H1 (cell line): ENCODE measurements around the gene E2F8. TPM values are rescaled to one million over a fixed set of nuclear protein-coding genes. Genes with fewer than 3 reads are reported as not detected.

Source experiments
- CTCF ChIA-PET: fragments of 300-600 bp; sonication (Branson Sonifier 250); formaldehyde crosslinking; loops from one replicate; lab custom pipeline; 2021; ENCODE audit not compliant: partially characterized antibody; lab: Charles Lee
- POLR2A ChIA-PET: fragments of 300-600 bp; sonication (Branson Sonifier 250); formaldehyde crosslinking; loops from one replicate; lab custom pipeline; 2021; ENCODE audit warnings: inconsistent platforms; ENCODE audit not compliant: partially characterized antibody; lab: Charles Lee
- DNase-seq, 2 experiments: peaks; one replicate each; pipeline versions ENCODE4 v3.0.0 to v3.0.0-alpha.2; 2010 to 2022; ENCODE audit warnings: low spot score in 2 of 2, low read depth in 1 of 2, mixed read lengths in 1 of 2
- FAIRE-seq: peaks from 2 replicates; lab custom pipeline; 2011; peaks lifted over from hg19 to GRCh38; lab: Jason Lieb, UNC
- H2AFZ ChIP-seq: 2 replicates; pipeline ENCODE4 v1.8.1; 2012; ENCODE audit warnings: low read length, inconsistent platforms
- H2AK5ac ChIP-seq: 2 replicates; pipeline ENCODE4 v1.6.1; 2013; ENCODE audit warnings: low read depth, low read length
- H2BK120ac ChIP-seq: replicated peaks from 2 replicates; pipeline ENCODE3; 2013; ENCODE audit warnings: low read depth, low read length, inconsistent platforms
- H2BK12ac ChIP-seq: 2 replicates; pipeline ENCODE4 v1.6.1; 2013; ENCODE audit warnings: low read depth, low read length
- H2BK15ac ChIP-seq: 2 replicates; pipeline ENCODE4 v1.6.1; 2013; ENCODE audit warnings: low read length
- H2BK20ac ChIP-seq: 2 replicates; pipeline ENCODE4 v1.6.1; 2013; ENCODE audit warnings: low read length
- H2BK5ac ChIP-seq: 2 replicates; pipeline ENCODE4 v1.6.1; 2013; ENCODE audit warnings: low read depth, low read length
- H3K14ac ChIP-seq: 2 replicates; pipeline ENCODE4 v1.6.1; 2013; ENCODE audit warnings: inconsistent platforms; ENCODE audit not compliant: insufficient read length
- H3K18ac ChIP-seq: 2 replicates; pipeline ENCODE4 v1.6.1; 2013; ENCODE audit warnings: low read length; ENCODE audit errors: extremely low read depth
- H3K23ac ChIP-seq: 2 replicates; pipeline ENCODE4 v1.6.1; 2013; ENCODE audit warnings: inconsistent platforms; ENCODE audit not compliant: insufficient read length
- H3K23me2 ChIP-seq: 2 replicates; pipeline ENCODE4 v1.6.1; 2013; ENCODE audit warnings: low read depth, low read length
- H3K27ac ChIP-seq: 2 replicates; pipeline ENCODE4 v1.6.1; 2011; ENCODE audit warnings: low read depth, low read length, inconsistent platforms
- H3K27me3 ChIP-seq, 4 experiments: replicated peaks in 1 of 4; 1 replicate in 1 of 4; 2 replicates in 3 of 4; pipeline versions ENCODE4 v1.6.1 to v1.8.1; 2011 to 2013; ENCODE audit warnings: low read length in 3 of 4, mild to moderate bottlenecking in 3 of 4, inconsistent platforms in 2 of 4, mixed read lengths in 2 of 4, moderate library complexity in 1 of 4; ENCODE audit not compliant: control insufficient read depth in 3 of 4, insufficient read depth in 3 of 4; ENCODE audit errors: extremely low read depth in 1 of 4
- H3K36me3 ChIP-seq, 4 experiments: 2 replicates each; pipeline versions ENCODE4 v1.6.1 to v1.8.1; 2011 to 2013; ENCODE audit warnings: mild to moderate bottlenecking in 4 of 4, low read length in 3 of 4, moderate library complexity in 2 of 4, control low read depth in 1 of 4, inconsistent platforms in 1 of 4; ENCODE audit not compliant: insufficient read depth in 4 of 4, control insufficient read depth in 2 of 4
- H3K4ac ChIP-seq: replicated peaks from 2 replicates; pipeline ENCODE3; 2013; ENCODE audit warnings: low read length, low read depth, mixed read lengths, inconsistent platforms; ENCODE audit not compliant: insufficient read length
- H3K4me1 ChIP-seq, 4 experiments: replicated peaks in 1 of 4; 1 replicate in 1 of 4; 2 replicates in 3 of 4; pipeline versions ENCODE4 v1.6.1 to v1.8.1; 2011 to 2013; ENCODE audit warnings: low read length in 3 of 4, inconsistent platforms in 2 of 4, mixed read lengths in 1 of 4; ENCODE audit not compliant: insufficient read depth in 4 of 4, control insufficient read depth in 3 of 4
- H3K4me2 ChIP-seq, 2 experiments: 2 replicates each; pipeline versions ENCODE4 v1.6.1 to v1.8.1; 2011 to 2013; ENCODE audit warnings: low read depth in 2 of 2, low read length in 2 of 2, control low read depth in 1 of 2, inconsistent platforms in 1 of 2, mild to moderate bottlenecking in 1 of 2; ENCODE audit not compliant: insufficient read depth in 1 of 2
- H3K4me3 ChIP-seq, 4 experiments: fragments of 200-600, 300-600 bp in 1 of 4; sonication (generic), shearing (Covaris generic), sonication (Bioruptor Twin) in 1 of 4; 2 replicates each; pipeline versions ENCODE4 v1.5.1 to v1.8.1; 2011 to 2016; ENCODE audit warnings: low read length in 4 of 4, low read depth in 3 of 4, control low read depth in 2 of 4, inconsistent platforms in 2 of 4, mild to moderate bottlenecking in 2 of 4, mixed read lengths in 1 of 4, moderate library complexity in 1 of 4; ENCODE audit not compliant: insufficient read depth in 2 of 4; ENCODE audit errors: extremely low read depth in 1 of 4
- H3K56ac ChIP-seq: replicated peaks from 2 replicates; pipeline ENCODE3; 2013; ENCODE audit warnings: low read depth, mild to moderate bottlenecking, mixed read lengths, low read length, inconsistent platforms; ENCODE audit not compliant: insufficient read length
- H3K79me1 ChIP-seq: 2 replicates; pipeline ENCODE4 v1.6.1; 2013; ENCODE audit warnings: low read depth, low read length, control low read depth
- H3K79me2 ChIP-seq, 2 experiments: 2 replicates each; pipeline versions ENCODE4 v1.6.1 to v1.8.1; 2012 to 2013; ENCODE audit warnings: low read length in 2 of 2, mild to moderate bottlenecking in 2 of 2, inconsistent platforms in 1 of 2; ENCODE audit not compliant: insufficient read depth in 2 of 2, control insufficient read depth in 1 of 2
- H3K9ac ChIP-seq, 4 experiments: replicated peaks in 1 of 4; 1 replicate in 1 of 4; 2 replicates in 3 of 4; pipeline versions ENCODE4 v1.6.1 to v1.8.1; 2011 to 2013; ENCODE audit warnings: low read depth in 3 of 4, low read length in 3 of 4, control low read depth in 2 of 4, mild to moderate bottlenecking in 2 of 4, moderate library complexity in 2 of 4, inconsistent platforms in 1 of 4; ENCODE audit errors: extremely low read depth in 1 of 4
- H3K9me3 ChIP-seq, 2 experiments: 2 replicates each; pipeline versions ENCODE4 v1.6.1 to v1.8.1; 2012 to 2013; ENCODE audit warnings: mild to moderate bottlenecking in 2 of 2, moderate library complexity in 2 of 2, control low read depth in 1 of 2, inconsistent platforms in 1 of 2, low read depth in 1 of 2, low read length in 1 of 2, mixed read lengths in 1 of 2; ENCODE audit not compliant: insufficient read depth in 2 of 2
- H4K20me1 ChIP-seq, 2 experiments: replicated peaks in 1 of 2; 2 replicates each; pipeline versions ENCODE3 to v1.8.1; 2011 to 2013; ENCODE audit warnings: inconsistent platforms in 2 of 2, low read length in 2 of 2, mild to moderate bottlenecking in 1 of 2; ENCODE audit not compliant: insufficient read depth in 2 of 2, control insufficient read depth in 1 of 2
- H4K5ac ChIP-seq: 2 replicates; pipeline ENCODE4 v1.6.1; 2013; ENCODE audit warnings: low read length, low read depth, mixed read lengths, inconsistent platforms; ENCODE audit not compliant: insufficient read length
- H4K8ac ChIP-seq: 2 replicates; pipeline ENCODE4 v1.8.0; 2013; ENCODE audit warnings: mild to moderate bottlenecking, moderate library complexity, low read length, inconsistent platforms; ENCODE audit not compliant: insufficient read depth; ENCODE audit errors: extremely low read depth
- H4K91ac ChIP-seq: replicated peaks from 2 replicates; pipeline ENCODE3; 2013; ENCODE audit warnings: low read length, mixed read lengths, inconsistent platforms; ENCODE audit not compliant: insufficient read length
- ATF3 ChIP-seq: IDR thresholded peaks from 2 replicates; pipeline ENCODE4 v1.6.1; 2011; ENCODE audit warnings: low read depth, mild to moderate bottlenecking, low read length; ENCODE audit not compliant: insufficient read depth
- CBX5 ChIP-seq: fragments of 300-800, 300-1000 bp; sonication (generic); IDR thresholded peaks from 2 replicates; pipeline ENCODE4 v1.7.1; 2016; ENCODE audit warnings: antibody characterized with exemption, low read length, low read depth
- EGR1 ChIP-seq: IDR thresholded peaks from 2 replicates; pipeline ENCODE4 v1.6.1; 2011; ENCODE audit warnings: low read depth, low read length, borderline replicate concordance
- EZH2 ChIP-seq: fragments of 200-600 bp; sonication (generic); IDR thresholded peaks from 2 replicates; pipeline ENCODE4 v1.7.1; 2012; ENCODE audit warnings: low read depth, mild to moderate bottlenecking, moderate library complexity, low read length, inconsistent platforms; ENCODE audit not compliant: severe bottlenecking
- KDM5A ChIP-seq: fragments of 200-600 bp; IDR thresholded peaks from 2 replicates; pipeline ENCODE4 v1.7.1; 2012; ENCODE audit warnings: mild to moderate bottlenecking, low read length, inconsistent platforms, mixed read lengths
- PHF8 ChIP-seq: fragments of 200-600 bp; sonication (generic); conservative IDR thresholded peaks from 2 replicates; pipeline ENCODE4 v1.7.1; 2012; ENCODE audit warnings: low read depth, mild to moderate bottlenecking, inconsistent platforms, low read length, moderate library complexity
- RFX5 ChIP-seq: IDR thresholded peaks from 2 replicates; pipeline ENCODE4 v1.6.1; 2011; ENCODE audit warnings: low read depth, low read length, improper control_type of control experiment, borderline replicate concordance
- RNF2 ChIP-seq: fragments of 200-900, 300-1000 bp; sonication (generic); IDR thresholded peaks from 2 replicates; pipeline ENCODE4 v1.7.1; 2016; ENCODE audit warnings: borderline replicate concordance, low read depth, mild to moderate bottlenecking, antibody characterized with exemption, low read length; ENCODE audit not compliant: poor library complexity, severe bottlenecking; ENCODE audit errors: missing control alignments
- RXRA ChIP-seq: IDR thresholded peaks from 2 replicates; pipeline ENCODE4 v1.6.1; 2011; ENCODE audit warnings: low read depth, mild to moderate bottlenecking, low read length, moderate library complexity; ENCODE audit not compliant: insufficient read depth
- SIRT6 ChIP-seq: IDR thresholded peaks from one replicate; pipeline ENCODE4 v1.7.1; 2012; ENCODE audit warnings: low read length, inconsistent platforms
- SP2 ChIP-seq: IDR thresholded peaks from 2 replicates; pipeline ENCODE4 v1.6.1; 2012; ENCODE audit warnings: mild to moderate bottlenecking, low read length, inconsistent platforms
- TBP ChIP-seq: IDR thresholded peaks from 2 replicates; pipeline ENCODE4 v1.6.1; 2011; ENCODE audit warnings: low read depth, low read length, improper control_type of control experiment
- TCF12 ChIP-seq: IDR thresholded peaks from 2 replicates; pipeline ENCODE4 v1.6.1; 2011; ENCODE audit warnings: low read depth, mild to moderate bottlenecking, low read length
- WGBS, 2 experiments: shearing (Covaris generic) in 1 of 2; methylation state at CpG; one replicate each; pipeline versions ENCODE4 v1.1.6 to v1.1.7; 2013 to 2015; ENCODE audit warnings: low lambda C conversion rate in 2 of 2, mixed read lengths in 2 of 2, inconsistent platforms in 1 of 2, low coverage in 1 of 2, missing lambda C conversion rate in 1 of 2; ENCODE audit not compliant: insufficient replicate concordance in 2 of 2, insufficient coverage in 1 of 2, insufficient read length in 1 of 2; ENCODE audit errors: extremely low coverage in 1 of 2, missing lambda C conversion rate in 1 of 2; 5-methylcytosine and 5-hydroxymethylcytosine counted together
- polyA plus RNA-seq, 7 experiments: library from polyadenylated mRNA; depleted of rRNA in 3 of 7; stranded (reverse) in 5 of 7; unstranded in 2 of 7; fragments of >200 nt in 5 of 7; fragments of 200-250 nt in 2 of 7; gene quantifications; 1 replicate in 5 of 7; 2 replicates in 1 of 7; 4 replicates in 1 of 7; pipeline versions ENCODE4 v1.2.1 to v1.2.3, GENCODE V29; 2011 to 2013; ENCODE audit warnings: missing spikeins in 2 of 7, mixed read lengths in 2 of 7
- total RNA-seq: library from RNA; stranded (reverse); fragmentation: NEBNext Ultra II Directional; extraction: Animal tissue kit (Norgen Biotek cat#: 25700); gene quantifications from 2 replicates; pipeline ENCODE4 v1.2.1, GENCODE V29; 2021

The E2F8 gene
- total and polyA plus RNA-seq, 2 of the 8 experiments (the other 6 are each of a cell fraction or from before 2014, with no cell fraction given): 5.4 to 11.4 TPM

GRCh38 chr11:19228968-19229367 lies 11.8 kb downstream of the E2F8 start:
- Histone ChIP-seq H3K4me1 (no peaks in the 10 kb centered on the region), H3K27me3 (no peaks in the 10 kb centered on the region), H3K23me2 (no peaks in the 10 kb centered on the region), H4K5ac (no peak overlapping the region), H3K56ac (no peak overlapping the region), H3K36me3 (peaks cover 0 to 26% (median 11%) of the 10 kb centered on the region in 4 experiments), H3K9me3 (no peaks in the 10 kb centered on the region), H3K23ac (no peak overlapping the region), H2BK20ac (no peak overlapping the region), H4K20me1 (no peaks in the 10 kb centered on the region), H3K9ac (no peak overlapping the region), H4K8ac (no peak overlapping the region), H2BK12ac (no peak overlapping the region), H3K14ac (no peak overlapping the region), H3K79me2 (no peaks in the 10 kb centered on the region), H2AK5ac (no peak overlapping the region), H3K79me1 (no peaks in the 10 kb centered on the region), H3K4ac (no peak overlapping the region), H2BK15ac (no peak overlapping the region), H3K4me3 (no peak overlapping the region), H4K91ac (no peak overlapping the region), H2AFZ (no peak overlapping the region), H2BK5ac (no peak overlapping the region), H3K27ac (no peak overlapping the region), H2BK120ac (no peak overlapping the region), H3K4me2 (no peak overlapping the region), H3K18ac (no peak overlapping the region)
- ChIA-PET POLR2A (interaction anchor here (0.8 kb wide), 1 partner anchor 8 kb away, joined by 3 read pairs; no protein-coding TSS in a partner anchor), CTCF (interaction anchor here (1.3 kb wide), 1 partner anchor 31 kb away, joined by 3 read pairs; no protein-coding TSS in a partner anchor)
- DNase-seq (no peak), FAIRE-seq (no peak)
- 96% methylated on average over 3 of the region's 3 CpGs; no CpG with 5 or more reads in 1 of the 2 experiments for WGBS, 2 experiments
- no peak for TF ChIP-seq KDM5A
- TF ChIP-seq SP2: no peak
- TF ChIP-seq ATF3: no peak
- TF ChIP-seq EGR1: no peak
- TF ChIP-seq TBP: no peak
- no peak for TF ChIP-seq EZH2
- no peak for TF ChIP-seq CBX5
- no peak for TF ChIP-seq TCF12
- no peak for TF ChIP-seq RFX5
- TF ChIP-seq RNF2: no peak
- no peak for TF ChIP-seq PHF8
- TF ChIP-seq SIRT6: no peak
- no peak for TF ChIP-seq RXRA
